Measurements from ENCODE around the gene NCLN.
"Not testable (repeated sequence)": the region's sequence is repeated elsewhere in the genome, so short reads cannot be mapped to it uniquely, and the experiment has no call there.

NCLN gene

GRCh38 chr19:3183721-3184641 is 1.7 kb upstream of the NCLN start:
- peak; percentile 92 for DNase-seq

GRCh38 chr19:3184847-3185460 is 776 bp upstream of the NCLN start:
- DNase-seq, result peak; percentile 91

- DNase-seq, result no peak
Observed at GRCh38 chr19:3186160-3186688, 494 bp downstream of the NCLN start.

GRCh38 chr19:3186891-3187661 is 1.3 kb downstream of the NCLN start:
- no peak for DNase-seq

- DNase-seq, result no peak
Observed at GRCh38 chr19:3187662-3188511, 2.2 kb downstream of the NCLN start.

GRCh38 chr19:3188627-3189596 is 3.2 kb downstream of the NCLN start:
- peak; percentile 42 for DNase-seq

GRCh38 chr19:3189702-3190469 is 4.2 kb downstream of the NCLN start:
- no peak for DNase-seq

GRCh38 chr19:3190470-3190770 is 4.7 kb downstream of the NCLN start:
- no peak for DNase-seq

GRCh38 chr19:3190921-3191805 is 5.4 kb downstream of the NCLN start:
- DNase-seq, result no peak

GRCh38 chr19:3191806-3192104 is 6.0 kb downstream of the NCLN start:
- DNase-seq, result not testable (repeated sequence)

- no peak for DNase-seq
Observed at GRCh38 chr19:3192228-3192635, 6.5 kb downstream of the NCLN start.

GRCh38 chr19:3192684-3193083 is 7.0 kb downstream of the NCLN start:
- DNase-seq, result no peak

GRCh38 chr19:3193256-3194105 is 7.8 kb downstream of the NCLN start:
- DNase-seq, result peak; percentile 89

- peak; percentile 87 for DNase-seq
Observed at GRCh38 chr19:3194106-3195087, 8.7 kb downstream of the NCLN start.

- DNase-seq, result no peak
Observed at GRCh38 chr19:3196064-3196932, 10.6 kb downstream of the NCLN start.

GRCh38 chr19:3196933-3197205 is 11.1 kb downstream of the NCLN start:
- no peak for DNase-seq
